K562 (cell line): Measurements from ENCODE around the gene ARID4B. TPM values are rescaled to one million over a fixed set of nuclear protein-coding genes. Genes with fewer than 3 reads are reported as not detected.

Source experiments
- CHD4 ChIP-seq: fragments of 200-600 bp; sonication (generic); IDR thresholded peaks from 3 replicates; pipeline ENCODE4 v1.6.1; 2012; ENCODE audit warnings: low read depth, mild to moderate bottlenecking, mixed read lengths, low read length, inconsistent platforms; ENCODE audit not compliant: insufficient read depth, insufficient replicate concordance, poor library complexity, severe bottlenecking
- CXXC5 ChIP-seq: fragments of 250-450 bp; sonication (Bioruptor Pico); IDR thresholded peaks from 2 replicates; pipeline ENCODE4 v1.8.0; 2022; ENCODE audit warnings: inconsistent platforms, mild to moderate bottlenecking, moderate library complexity
- E2F6 ChIP-seq, 2 experiments: IDR thresholded peaks; 2 replicates each; pipeline ENCODE4 v1.6.1; 2011; ENCODE audit warnings: borderline replicate concordance in 1 of 2, control low read depth in 1 of 2, low read depth in 1 of 2, low read length in 1 of 2, mild to moderate bottlenecking in 1 of 2, mixed read lengths in 1 of 2, moderate library complexity in 1 of 2; ENCODE audit not compliant: insufficient read depth in 1 of 2, insufficient read length in 1 of 2, poor library complexity in 1 of 2, severe bottlenecking in 1 of 2; ENCODE audit errors: extremely low read depth in 1 of 2
- EP300 ChIP-seq: IDR thresholded peaks from 2 replicates; pipeline ENCODE4 v1.6.1; 2012; ENCODE audit warnings: low read length, improper control_type of control experiment
- ESRRB ChIP-seq: fragments of 250-450 bp; sonication (Bioruptor Pico); IDR thresholded peaks from 2 replicates; pipeline ENCODE4 v1.5.0; 2020; ENCODE audit warnings: mild to moderate bottlenecking, moderate library complexity, borderline replicate concordance
- HSF4 ChIP-seq: fragments of 250-450 bp; sonication (Bioruptor Pico); IDR thresholded peaks from 2 replicates; pipeline ENCODE4 v2.1.2; 2022; ENCODE audit warnings: mild to moderate bottlenecking, moderate library complexity, borderline replicate concordance
- KDM4B ChIP-seq, 2 experiments: fragments of 450-650 bp in 1 of 2; sonication (generic) in 1 of 2; IDR thresholded peaks; 2 replicates each; pipeline ENCODE4 v1.6.1; 2016 to 2017; ENCODE audit warnings: borderline replicate concordance in 2 of 2, antibody characterized with exemption in 1 of 2, low read depth in 1 of 2, mild to moderate bottlenecking in 1 of 2
- NR4A1 ChIP-seq, 2 experiments: fragments of 250-450 bp in 1 of 2; fragments of 450-650 bp in 1 of 2; sonication (Bioruptor Pico) in 1 of 2; IDR thresholded peaks; 2 replicates each; pipeline versions ENCODE4 v1.4.0 to v1.6.1; 2016 to 2020; ENCODE audit warnings: mild to moderate bottlenecking in 2 of 2, missing compliant biosample characterization in 1 of 2, missing genetic modification characterization in 1 of 2, moderate library complexity in 1 of 2
- OTX1 ChIP-seq: fragments of 450-650 bp; formaldehyde crosslinking; IDR thresholded peaks from 2 replicates; pipeline ENCODE4 v1.4.0; 2022; ENCODE audit warnings: mild to moderate bottlenecking
- RHOXF2B ChIP-seq: fragments of 250-450 bp; sonication (Bioruptor Pico); conservative IDR thresholded peaks from 2 replicates; pipeline ENCODE4 v1.5.1; 2021
- SAFB2 ChIP-seq: fragments of 200-400 bp; formaldehyde crosslinking; IDR thresholded peaks from 2 replicates; pipeline ENCODE4 v1.6.1; 2018; ENCODE audit warnings: borderline replicate concordance, low read length, low read depth, moderate library complexity; ENCODE audit not compliant: severe bottlenecking
- SPI1 ChIP-seq: IDR thresholded peaks from 2 replicates; pipeline ENCODE4 v1.6.1; 2011; ENCODE audit warnings: low read depth, low read length, control low read depth, borderline replicate concordance
- TAL1 ChIP-seq: fragments of 450-650 bp; IDR thresholded peaks from 2 replicates; pipeline ENCODE4 v1.6.1; 2016; ENCODE audit warnings: mild to moderate bottlenecking
- TEAD1 ChIP-seq, 2 experiments: fragments of 450-650 bp in 1 of 2; sonication (generic) in 1 of 2; formaldehyde crosslinking; IDR thresholded peaks; 2 replicates each; pipeline versions ENCODE4 v1.4.0 to v1.8.0; 2020 to 2022; ENCODE audit warnings: mild to moderate bottlenecking in 2 of 2, missing genetic modification reagents in 1 of 2
- TRIM24 ChIP-seq, 2 experiments: fragments of 450-650 bp; IDR thresholded peaks; 2 replicates each; pipeline ENCODE4 v1.6.1; 2016
- ZNF311 ChIP-seq: fragments of 250-450 bp; sonication (Bioruptor Pico); IDR thresholded peaks from 2 replicates; pipeline ENCODE4 v1.4.0; 2020; ENCODE audit warnings: mild to moderate bottlenecking, moderate library complexity
- ZNF57 ChIP-seq: fragments of 450-650 bp; formaldehyde crosslinking; IDR thresholded peaks from 2 replicates; pipeline ENCODE4 v1.4.0; 2020; ENCODE audit warnings: mild to moderate bottlenecking, moderate library complexity
- ZNF695 ChIP-seq: fragments of 450-650 bp; formaldehyde crosslinking; IDR thresholded peaks from 2 replicates; pipeline ENCODE4 v1.4.0; 2020; ENCODE audit warnings: mild to moderate bottlenecking, moderate library complexity
- polyA plus RNA-seq, 8 experiments: library from polyadenylated mRNA; depleted of rRNA in 4 of 8; stranded (reverse) in 5 of 8; unstranded in 3 of 8; fragments of >200 nt; fragmentation: Nextera tagmentation in 2 of 8; fragmentation: Illumina TruSeq in 1 of 8; extraction: Ambion mirVana in 2 of 8; extraction: Trizol in 1 of 8; gene quantifications; 2 replicates each; pipeline versions ENCODE4 v1.2.1 to v1.2.3, GENCODE V29; 2011 to 2014; ENCODE audit warnings: inconsistent platforms in 1 of 8, missing spikeins in 1 of 8
- total RNA-seq, 7 experiments: library from RNA; depleted of rRNA in 6 of 7; stranded (reverse); fragments of >200 nt in 6 of 7; fragmentation: Illumina TruSeq in 2 of 7; extraction: Trizol in 2 of 7; gene quantifications; 2 replicates each; pipeline versions ENCODE4 v1.2.1 to v1.2.3, GENCODE V29; 2011 to 2021; ENCODE audit warnings: low replicate concordance in 1 of 7
- TF ChIP-seq, protein P1 (sequence below): fragments of 250-450 bp; sonication (Bioruptor Pico); IDR thresholded peaks from 2 replicates; pipeline ENCODE4 v1.8.0; 2021; ENCODE audit warnings: mild to moderate bottlenecking, moderate library complexity
- TF ChIP-seq, protein P2 (sequence below): sonication (generic); formaldehyde crosslinking; IDR thresholded peaks from 2 replicates; pipeline ENCODE4 v1.8.0; 2022; ENCODE audit warnings: missing genetic modification reagents, mild to moderate bottlenecking, borderline replicate concordance
- TF ChIP-seq, protein P3 (sequence below): sonication (generic); formaldehyde crosslinking; IDR thresholded peaks from 2 replicates; pipeline ENCODE4 v1.8.0; 2022; ENCODE audit warnings: mild to moderate bottlenecking, low read depth, missing genetic modification reagents

The ARID4B gene
- total and polyA plus RNA-seq, 9 of the 15 experiments (the other 6 are each of a cell fraction or from before 2014, with no cell fraction given), result 8.4 to 38.9 (median 18.5) TPM

DNA sequence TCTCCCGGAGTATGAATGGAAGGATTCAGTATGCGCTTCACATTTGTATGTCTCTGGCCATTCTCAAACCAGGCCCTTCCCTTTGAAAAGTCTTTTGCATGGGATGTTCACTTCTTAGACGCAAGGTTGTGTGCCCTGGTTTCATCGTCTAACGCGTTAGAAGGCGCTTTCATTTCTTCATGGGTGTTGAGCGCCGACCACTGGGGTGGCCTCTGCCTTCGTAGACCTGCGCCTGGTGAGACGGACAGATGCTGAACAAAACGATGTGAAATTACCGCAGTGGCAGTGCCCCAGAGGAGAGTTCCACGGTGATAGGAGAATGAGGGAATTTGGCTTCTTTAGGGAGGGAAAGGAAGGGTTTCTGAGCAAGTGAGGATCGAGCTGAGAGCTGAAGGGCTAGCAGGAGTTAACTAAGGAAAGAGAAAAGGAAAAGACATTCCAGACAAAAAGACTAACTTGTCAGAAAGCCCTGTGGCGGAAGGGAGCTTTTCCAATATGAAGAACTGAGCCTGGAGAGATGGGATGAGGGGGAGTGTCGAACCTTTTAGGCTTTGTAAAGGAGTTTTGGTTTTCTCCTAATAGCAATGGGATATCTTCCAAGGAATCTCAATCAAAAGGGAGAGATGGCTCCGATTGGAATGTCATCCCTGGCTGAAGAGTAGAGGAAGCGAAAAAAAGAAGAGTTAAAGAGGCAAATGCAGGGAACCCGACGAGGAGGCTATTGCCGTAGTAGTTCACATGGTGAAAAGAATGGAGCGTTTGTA is 1.3 kb upstream of the ARID4B start (continued):
- TF ChIP-seq SAFB2, result no peak
- TF ChIP-seq, protein P1, sequence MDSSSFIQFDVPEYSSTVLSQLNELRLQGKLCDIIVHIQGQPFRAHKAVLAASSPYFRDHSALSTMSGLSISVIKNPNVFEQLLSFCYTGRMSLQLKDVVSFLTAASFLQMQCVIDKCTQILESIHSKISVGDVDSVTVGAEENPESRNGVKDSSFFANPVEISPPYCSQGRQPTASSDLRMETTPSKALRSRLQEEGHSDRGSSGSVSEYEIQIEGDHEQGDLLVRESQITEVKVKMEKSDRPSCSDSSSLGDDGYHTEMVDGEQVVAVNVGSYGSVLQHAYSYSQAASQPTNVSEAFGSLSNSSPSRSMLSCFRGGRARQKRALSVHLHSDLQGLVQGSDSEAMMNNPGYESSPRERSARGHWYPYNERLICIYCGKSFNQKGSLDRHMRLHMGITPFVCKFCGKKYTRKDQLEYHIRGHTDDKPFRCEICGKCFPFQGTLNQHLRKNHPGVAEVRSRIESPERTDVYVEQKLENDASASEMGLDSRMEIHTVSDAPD, result no peak
- no peak for TF ChIP-seq ESRRB (CRISPR knock-in tag)
- TF ChIP-seq SPI1, result no peak
- TF ChIP-seq, protein P2, sequence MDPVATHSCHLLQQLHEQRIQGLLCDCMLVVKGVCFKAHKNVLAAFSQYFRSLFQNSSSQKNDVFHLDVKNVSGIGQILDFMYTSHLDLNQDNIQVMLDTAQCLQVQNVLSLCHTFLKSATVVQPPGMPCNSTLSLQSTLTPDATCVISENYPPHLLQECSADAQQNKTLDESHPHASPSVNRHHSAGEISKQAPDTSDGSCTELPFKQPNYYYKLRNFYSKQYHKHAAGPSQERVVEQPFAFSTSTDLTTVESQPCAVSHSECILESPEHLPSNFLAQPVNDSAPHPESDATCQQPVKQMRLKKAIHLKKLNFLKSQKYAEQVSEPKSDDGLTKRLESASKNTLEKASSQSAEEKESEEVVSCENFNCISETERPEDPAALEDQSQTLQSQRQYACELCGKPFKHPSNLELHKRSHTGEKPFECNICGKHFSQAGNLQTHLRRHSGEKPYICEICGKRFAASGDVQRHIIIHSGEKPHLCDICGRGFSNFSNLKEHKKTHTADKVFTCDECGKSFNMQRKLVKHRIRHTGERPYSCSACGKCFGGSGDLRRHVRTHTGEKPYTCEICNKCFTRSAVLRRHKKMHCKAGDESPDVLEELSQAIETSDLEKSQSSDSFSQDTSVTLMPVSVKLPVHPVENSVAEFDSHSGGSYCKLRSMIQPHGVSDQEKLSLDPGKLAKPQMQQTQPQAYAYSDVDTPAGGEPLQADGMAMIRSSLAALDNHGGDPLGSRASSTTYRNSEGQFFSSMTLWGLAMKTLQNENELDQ (CRISPR knock-in tag), result no peak
- no peak for TF ChIP-seq CXXC5 (CRISPR knock-in tag)
- TF ChIP-seq, protein P3, sequence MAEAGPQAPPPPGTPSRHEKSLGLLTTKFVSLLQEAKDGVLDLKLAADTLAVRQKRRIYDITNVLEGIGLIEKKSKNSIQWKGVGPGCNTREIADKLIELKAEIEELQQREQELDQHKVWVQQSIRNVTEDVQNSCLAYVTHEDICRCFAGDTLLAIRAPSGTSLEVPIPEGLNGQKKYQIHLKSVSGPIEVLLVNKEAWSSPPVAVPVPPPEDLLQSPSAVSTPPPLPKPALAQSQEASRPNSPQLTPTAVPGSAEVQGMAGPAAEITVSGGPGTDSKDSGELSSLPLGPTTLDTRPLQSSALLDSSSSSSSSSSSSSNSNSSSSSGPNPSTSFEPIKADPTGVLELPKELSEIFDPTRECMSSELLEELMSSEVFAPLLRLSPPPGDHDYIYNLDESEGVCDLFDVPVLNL (CRISPR knock-in tag), result no peak
- no peak for TF ChIP-seq TRIM24 (IDR thresholded peaks at IDR 0.05)
- no peak for TF ChIP-seq ZNF695 (CRISPR knock-in tag)
- no peak for TF ChIP-seq TEAD1 (CRISPR knock-in tag; IDR thresholded peaks at IDR 0.05)
- TF ChIP-seq ZNF311 (CRISPR knock-in tag), result no peak
- TF ChIP-seq KDM4B (IDR thresholded peaks at IDR 0.05; ENCODE audit: borderline replicate concordance in 2 of 2, low read depth in 1 of 2), result no peak
- no peak for TF ChIP-seq HSF4 (CRISPR knock-in tag)
- no peak for TF ChIP-seq RHOXF2B (CRISPR knock-in tag)
- no peak for TF ChIP-seq CHD4
- no peak for TF ChIP-seq ZNF57 (CRISPR knock-in tag)
- TF ChIP-seq NR4A1 (CRISPR knock-in tag; IDR thresholded peaks at IDR 0.05), result no peak
- no peak for TF ChIP-seq NR4A1 (tag; IDR thresholded peaks at IDR 0.05)
- TF ChIP-seq EP300, result no peak
- TF ChIP-seq TAL1, result no peak
- TF ChIP-seq E2F6 (IDR thresholded peaks at IDR 0.05; ENCODE audit: borderline replicate concordance in 1 of 2, extremely low read depth in 1 of 2, insufficient read depth in 1 of 2, insufficient read length in 1 of 2, low read depth in 1 of 2, low read length in 1 of 2, poor library complexity in 1 of 2, severe bottlenecking in 1 of 2), result no peak
- peak; percentile 84; the same call in 1 of the 2 replicates for TF ChIP-seq OTX1 (CRISPR knock-in tag)
